Measurements from ENCODE around the gene OR51D1.

The OR51D1 gene

DNA sequence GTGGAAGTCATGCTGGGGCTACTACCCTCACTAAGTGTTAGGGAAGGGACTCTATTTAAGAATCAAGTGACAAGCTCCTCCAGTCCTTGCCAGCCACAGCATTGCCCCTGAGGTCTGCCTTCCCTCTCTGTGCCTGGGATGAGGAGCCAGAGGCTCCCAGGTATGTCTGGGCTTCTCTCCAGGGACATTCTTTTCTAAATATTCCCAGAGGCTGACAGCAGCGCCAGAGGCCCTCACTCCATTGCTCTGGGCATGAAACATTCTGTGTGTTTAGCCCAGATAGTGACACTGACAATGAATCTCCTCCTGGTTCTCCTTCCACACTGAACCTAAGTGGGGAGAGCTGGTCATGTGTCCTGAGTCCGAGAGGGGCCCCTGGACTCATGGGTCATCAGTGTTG, 8.7 kb downstream of the OR51D1 start:
- no peak for DNase-seq

- no peak for DNase-seq
These were observed 10.5 kb downstream of the OR51D1 start for GRCh38 chr11:4647766-4648165.

DNA sequence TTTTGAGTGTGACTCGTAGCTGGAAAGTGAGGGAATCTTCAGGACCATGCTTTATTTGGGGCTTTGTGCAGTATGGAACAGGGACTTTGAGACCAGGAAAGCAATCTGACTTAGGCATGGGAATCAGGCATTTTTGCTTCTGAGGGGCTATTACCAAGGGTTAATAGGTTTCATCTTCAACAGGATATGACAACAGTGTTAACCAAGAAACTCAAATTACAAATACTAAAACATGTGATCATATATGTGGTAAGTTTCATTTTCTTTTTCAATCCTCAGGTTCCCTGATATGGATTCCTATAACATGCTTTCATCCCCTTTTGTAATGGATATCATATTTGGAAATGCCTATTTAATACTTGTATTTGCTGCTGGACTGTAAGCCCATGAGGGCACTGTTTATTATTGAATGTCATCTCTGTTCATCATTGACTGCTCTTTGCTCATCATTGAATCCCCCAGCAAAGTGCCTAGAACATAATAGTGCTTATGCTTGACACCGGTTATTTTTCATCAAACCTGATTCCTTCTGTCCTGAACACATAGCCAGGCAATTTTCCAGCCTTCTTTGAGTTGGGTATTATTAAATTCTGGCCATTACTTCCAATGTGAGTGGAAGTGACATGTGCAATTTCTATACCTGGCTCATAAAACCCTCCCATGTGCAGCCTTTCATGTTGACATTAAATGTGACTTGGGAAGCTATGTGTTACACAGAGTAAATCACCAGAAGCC, 17.5 kb downstream of the OR51D1 start:
- no peak for DNase-seq

DNA sequence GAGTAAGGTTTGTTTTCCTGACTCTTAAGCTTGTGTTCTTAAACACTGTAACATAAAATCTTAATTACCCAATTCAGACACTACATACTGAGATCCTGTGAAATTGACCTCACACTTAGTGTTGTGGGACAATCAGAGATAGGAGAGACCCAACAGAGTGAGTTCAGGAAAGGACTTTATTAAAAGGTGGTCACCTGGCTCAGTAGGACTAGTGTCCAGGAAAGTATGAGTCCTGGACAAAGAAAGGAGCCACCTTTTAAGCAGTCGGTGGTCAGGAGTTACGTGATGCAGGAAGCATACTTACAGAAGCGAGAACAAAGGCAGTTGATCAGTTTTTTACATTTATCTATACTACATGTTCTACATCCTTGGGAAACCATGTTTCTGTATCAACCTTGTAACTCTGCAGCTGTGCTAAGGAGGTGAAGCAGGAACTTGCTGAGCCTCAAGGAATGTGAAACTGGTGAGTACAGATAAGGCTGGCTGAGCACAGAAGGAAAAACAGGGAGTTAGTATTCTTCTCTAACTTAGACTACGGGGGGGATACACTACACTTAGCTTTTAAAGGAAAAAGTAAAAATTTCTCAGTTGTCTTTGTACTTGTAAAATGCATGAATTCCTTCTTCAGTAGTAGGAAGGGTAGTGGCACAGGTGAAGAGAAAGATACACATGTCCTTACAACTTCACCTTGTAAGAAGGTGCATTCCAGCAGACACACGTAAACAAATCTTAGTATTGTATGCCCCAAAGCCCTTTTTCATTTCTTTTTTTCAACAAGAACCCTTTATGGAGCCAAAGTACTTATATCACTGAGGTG, 21.6 kb downstream of the OR51D1 start:
- DNase-seq = no peak

DNA sequence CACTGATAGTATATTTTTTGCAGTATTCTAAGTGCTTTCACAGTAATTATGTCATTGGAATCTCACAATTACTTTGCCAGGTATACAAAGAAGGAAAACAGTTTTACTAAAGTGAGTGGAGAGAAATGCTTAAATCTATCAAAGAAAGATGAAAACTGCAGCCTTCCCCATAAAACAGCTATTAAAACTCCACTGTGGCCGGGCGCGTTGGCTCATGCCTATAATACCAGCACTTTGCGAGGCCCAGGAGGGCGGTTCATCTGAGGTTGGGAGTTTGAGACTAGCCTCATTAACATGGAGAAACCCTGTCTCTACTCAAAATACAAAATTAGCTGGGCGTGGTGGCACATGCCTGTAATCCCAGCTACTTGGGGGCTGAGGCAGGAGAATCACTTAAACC, 25.6 kb downstream of the OR51D1 start:
- no peak for DNase-seq

- no peak for DNase-seq
These were observed 26.9 kb downstream of the OR51D1 start for GRCh38 chr11:4664183-4664582.

- no peak for DNase-seq
These were observed 27.5 kb downstream of the OR51D1 start for GRCh38 chr11:4664786-4665185.

- no peak for DNase-seq
These were observed 28.1 kb downstream of the OR51D1 start for GRCh38 chr11:4665424-4665823.

DNA sequence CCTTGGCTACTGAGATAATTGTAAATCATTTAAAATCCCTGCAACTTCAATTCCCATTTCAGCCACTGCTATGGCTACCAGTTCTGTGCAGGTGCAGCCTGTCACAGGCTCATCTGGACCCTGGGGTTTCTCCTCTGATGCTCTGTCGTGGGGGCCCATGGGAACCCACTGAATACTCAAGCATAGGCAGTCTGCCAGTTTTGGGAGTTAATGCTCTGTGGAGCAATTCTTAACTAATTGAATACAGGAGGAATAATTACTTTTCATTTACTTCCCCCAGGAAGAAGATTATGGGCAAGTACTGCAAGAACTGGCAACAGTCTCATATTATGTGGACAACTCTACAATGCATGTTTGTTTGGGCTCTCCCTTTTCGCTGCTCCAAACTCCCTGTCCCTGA, 34.5 kb downstream of the OR51D1 start:
- DNase-seq = no peak

DNA sequence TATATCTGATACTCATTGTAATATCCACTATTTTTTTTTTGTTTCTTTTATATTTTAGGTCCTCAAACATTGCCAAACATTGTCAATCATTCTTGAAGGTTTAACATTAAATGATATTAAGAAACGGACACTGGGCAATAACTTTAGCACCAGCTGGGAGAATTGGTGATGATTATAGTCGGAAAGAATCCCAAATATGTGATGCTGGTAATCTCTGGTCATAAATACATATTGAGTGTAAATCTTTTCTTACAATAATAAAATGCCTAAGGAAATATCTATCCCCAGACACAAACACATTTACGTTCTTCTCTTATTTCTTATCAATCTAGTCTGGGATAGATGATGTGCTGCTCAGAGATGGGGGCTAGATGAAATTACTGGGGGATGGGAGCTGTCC, 35.2 kb downstream of the OR51D1 start:
- no peak for DNase-seq

DNA sequence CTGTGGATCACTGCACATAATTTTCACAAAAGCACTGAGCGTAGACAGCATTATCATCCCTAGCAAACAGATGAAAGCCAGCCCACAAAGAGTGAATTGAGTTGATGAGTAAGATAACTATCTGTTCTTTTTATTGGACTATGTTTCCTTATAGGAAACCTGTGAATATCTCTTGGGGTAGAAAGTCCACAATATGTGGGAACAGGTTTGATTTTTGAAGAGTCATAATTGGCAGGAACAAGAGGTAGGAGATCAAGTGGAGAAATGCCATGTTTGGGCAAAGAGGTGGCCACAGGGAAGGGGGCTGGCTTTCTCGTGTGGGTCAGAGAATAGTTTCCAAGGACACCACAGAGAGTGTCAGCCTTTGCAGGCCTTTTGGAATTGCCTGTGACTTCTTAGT, 36.5 kb downstream of the OR51D1 start:
- no peak for DNase-seq

- peak; percentile 95 for DNase-seq
These were observed 40.7 kb downstream of the OR51D1 start for GRCh38 chr11:4677948-4678347.

DNA sequence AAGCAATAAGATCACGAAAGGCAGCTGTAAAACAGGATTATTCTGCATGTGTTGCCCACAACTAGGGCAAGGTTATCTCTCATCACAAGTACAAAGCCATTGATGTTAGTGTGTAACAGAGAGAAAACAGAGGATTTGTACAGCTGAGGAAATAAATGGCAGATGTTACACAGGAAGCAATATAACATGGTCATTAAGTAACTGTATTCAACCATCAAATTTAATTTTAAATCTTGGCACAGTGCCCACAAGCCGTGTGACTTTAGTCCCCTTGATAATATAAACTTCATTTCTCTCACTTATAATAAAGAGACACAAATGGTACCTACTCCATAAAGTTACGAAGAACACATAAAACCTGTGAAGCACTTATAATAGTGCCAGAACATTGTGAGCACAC, 43.1 kb downstream of the OR51D1 start:
- DNase-seq = peak; percentile 96

DNA sequence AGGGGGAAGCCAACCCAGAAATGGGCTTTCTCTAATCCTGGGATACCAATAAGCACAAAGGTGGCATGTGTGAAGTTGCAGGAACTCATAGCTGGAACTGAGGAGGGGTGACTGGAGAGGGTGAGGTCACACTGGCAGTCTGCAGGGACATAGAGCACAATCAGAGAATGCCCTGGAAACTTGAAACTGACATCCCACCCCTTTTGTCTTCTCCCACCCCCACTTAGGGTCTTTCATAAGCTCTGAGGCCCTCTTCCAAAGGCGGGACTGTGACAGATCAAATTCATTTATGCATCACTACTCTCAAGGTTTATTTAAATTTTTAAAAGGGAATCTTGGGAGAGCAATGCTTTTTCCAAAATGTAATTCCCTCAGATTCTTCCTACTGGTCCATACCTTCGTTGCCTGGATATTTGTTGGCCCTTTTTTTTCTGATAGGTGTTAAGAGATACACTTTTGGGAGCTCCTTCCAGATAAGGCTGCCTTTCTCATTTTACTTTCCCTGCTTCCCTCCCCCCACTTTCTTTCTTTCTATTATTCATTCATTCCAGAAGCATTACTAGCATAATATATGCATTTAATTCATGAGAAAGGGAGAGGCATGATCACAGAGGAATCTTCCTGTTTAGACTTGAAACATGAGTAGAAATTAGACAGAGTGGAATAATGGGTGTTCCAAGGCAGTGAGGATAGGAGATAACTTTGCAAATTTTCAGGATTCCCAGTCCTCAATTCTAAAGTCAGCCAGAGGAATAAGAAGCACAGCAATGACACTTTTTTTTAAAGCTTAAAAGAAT, 45.5 kb downstream of the OR51D1 start:
- no peak for DNase-seq

DNA sequence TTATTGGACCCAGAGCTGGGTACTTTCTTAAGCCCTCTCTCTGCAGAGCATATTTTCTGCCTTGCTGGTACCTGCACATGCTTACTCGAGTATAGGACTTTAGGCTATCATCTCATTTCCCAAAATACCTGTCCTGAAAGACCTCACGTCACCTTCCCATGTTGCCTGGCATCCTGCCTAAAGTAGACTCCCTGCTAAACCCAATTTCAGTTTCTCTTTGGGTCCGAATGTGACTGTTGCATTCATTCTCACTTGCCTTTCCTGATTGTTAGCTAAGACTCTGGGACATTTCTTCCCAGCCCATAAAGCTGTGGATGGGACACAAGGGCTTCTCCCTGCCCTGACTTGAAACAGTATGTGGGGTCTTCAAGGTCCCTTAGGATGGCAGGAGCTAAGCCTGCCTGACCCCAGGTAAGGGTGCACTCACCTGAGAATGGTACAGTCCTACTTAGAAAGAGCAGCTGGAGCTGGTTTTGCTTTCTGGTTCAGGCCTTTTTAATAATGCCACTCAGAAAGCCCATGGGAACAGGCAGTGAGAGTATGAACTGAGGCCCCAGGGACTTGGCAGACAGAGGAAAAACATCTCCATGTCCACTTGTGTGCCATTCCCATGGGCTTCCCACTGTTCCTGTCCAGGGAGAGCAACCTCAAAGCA, 47.5 kb downstream of the OR51D1 start:
- no peak for DNase-seq

All from NCI-H510A treated with DMSO at 0.1 percent for 48 hours (cell line).